Esophagus muscularis mucosa (tissue), 4 donors: ENCODE data around the gene NPAS1.

ENCODE experiments used
- EP300 ChIP-seq: sonication (generic); formaldehyde crosslinking; IDR thresholded peaks from one replicate; pipeline ENCODE4 v1.6.1; 2017; ENCODE audit warnings: antibody characterized with exemption
- POLR2A ChIP-seq: fragments of 450-650 bp; IDR thresholded peaks from one replicate; pipeline ENCODE4 v1.6.1; 2017; ENCODE audit warnings: antibody characterized with exemption, moderate library complexity, mild to moderate bottlenecking, low read depth
- POLR2AphosphoS5 ChIP-seq, 2 donors: sonication (generic); formaldehyde crosslinking; IDR thresholded peaks; one replicate each; pipeline ENCODE4 v1.6.1; 2017; ENCODE audit warnings: antibody characterized with exemption in 2 of 2
- TF ChIP-seq, protein P1 (sequence below), 3 experiments: fragments of 200-600 bp in 2 of 3; fragments of 450-650 bp in 1 of 3; sonication (generic) in 2 of 3; IDR thresholded peaks; one replicate each; pipeline ENCODE4 v1.5.1; 2017 to 2019; ENCODE audit warnings: antibody characterized with exemption in 3 of 3, mild to moderate bottlenecking in 2 of 3, moderate library complexity in 1 of 3

DNA sequence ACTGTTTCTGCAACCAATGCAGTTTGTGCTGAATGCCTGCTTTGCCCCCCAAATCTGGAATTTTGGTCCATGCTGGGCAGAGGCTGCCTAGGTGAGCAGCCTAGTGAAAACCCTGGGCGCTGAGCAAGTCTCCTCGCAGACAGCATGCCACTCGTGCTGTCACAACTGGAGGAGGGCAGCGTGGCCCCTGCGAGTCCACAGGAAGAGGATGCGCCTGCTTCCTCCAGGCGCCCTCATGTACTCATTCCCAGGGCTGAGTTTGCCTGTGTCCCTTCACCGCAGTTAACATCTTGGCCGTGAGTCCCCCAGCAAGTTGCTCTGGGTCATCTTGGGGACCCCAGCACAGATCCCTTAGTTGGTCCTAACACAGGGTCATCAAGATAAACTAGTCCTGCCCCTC lies 55.0 kb downstream of the NPAS1 start:
- TF ChIP-seq, protein P1, sequence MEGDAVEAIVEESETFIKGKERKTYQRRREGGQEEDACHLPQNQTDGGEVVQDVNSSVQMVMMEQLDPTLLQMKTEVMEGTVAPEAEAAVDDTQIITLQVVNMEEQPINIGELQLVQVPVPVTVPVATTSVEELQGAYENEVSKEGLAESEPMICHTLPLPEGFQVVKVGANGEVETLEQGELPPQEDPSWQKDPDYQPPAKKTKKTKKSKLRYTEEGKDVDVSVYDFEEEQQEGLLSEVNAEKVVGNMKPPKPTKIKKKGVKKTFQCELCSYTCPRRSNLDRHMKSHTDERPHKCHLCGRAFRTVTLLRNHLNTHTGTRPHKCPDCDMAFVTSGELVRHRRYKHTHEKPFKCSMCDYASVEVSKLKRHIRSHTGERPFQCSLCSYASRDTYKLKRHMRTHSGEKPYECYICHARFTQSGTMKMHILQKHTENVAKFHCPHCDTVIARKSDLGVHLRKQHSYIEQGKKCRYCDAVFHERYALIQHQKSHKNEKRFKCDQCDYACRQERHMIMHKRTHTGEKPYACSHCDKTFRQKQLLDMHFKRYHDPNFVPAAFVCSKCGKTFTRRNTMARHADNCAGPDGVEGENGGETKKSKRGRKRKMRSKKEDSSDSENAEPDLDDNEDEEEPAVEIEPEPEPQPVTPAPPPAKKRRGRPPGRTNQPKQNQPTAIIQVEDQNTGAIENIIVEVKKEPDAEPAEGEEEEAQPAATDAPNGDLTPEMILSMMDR (IDR thresholded peaks at IDR 0.05) = no peak
- no peak for TF ChIP-seq POLR2A
- no peak for TF ChIP-seq EP300
- no peak for TF ChIP-seq POLR2AphosphoS5 (IDR thresholded peaks at IDR 0.05)
